SK-N-SH treated with all-trans-retinoic acid at 6 μM for 48 hours (cell line): Measurements from ENCODE around the gene MTCL1.

ENCODE experiments used
- ATAC-seq: fragments of 200-7000 bp; cut with Tn5 transposase; 3 replicates; pipeline ENCODE4 v1.9.1; 2020; ENCODE audit warnings: mild to moderate bottlenecking, moderate library complexity
- ARNTL ChIP-seq: fragments of 450-650 bp; formaldehyde crosslinking; IDR thresholded peaks from 2 replicates; pipeline ENCODE4 v1.5.0; 2020; ENCODE audit warnings: low read depth, mild to moderate bottlenecking, moderate library complexity, borderline replicate concordance
- BACH2 ChIP-seq: fragments of 250-450 bp; sonication (Bioruptor Pico); IDR thresholded peaks from 2 replicates; pipeline ENCODE4 v1.9.0; 2021; ENCODE audit warnings: mild to moderate bottlenecking, borderline replicate concordance
- CREB5 ChIP-seq: fragments of 250-450 bp; sonication (Bioruptor Pico); IDR thresholded peaks from 2 replicates; pipeline ENCODE4 v1.5.1; 2020; ENCODE audit warnings: low read depth, mild to moderate bottlenecking, moderate library complexity
- CSDC2 ChIP-seq: fragments of 250-450 bp; sonication (Bioruptor Pico); IDR thresholded peaks from 2 replicates; pipeline ENCODE4 v1.5.0; 2020; ENCODE audit warnings: mild to moderate bottlenecking, moderate library complexity
- ESRRG ChIP-seq: fragments of 250-450 bp; sonication (Bioruptor Pico); IDR thresholded peaks from 2 replicates; pipeline ENCODE4 v1.6.1; 2021; ENCODE audit warnings: mild to moderate bottlenecking
- GLIS3 ChIP-seq: fragments of 250-450 bp; sonication (Bioruptor Pico); IDR thresholded peaks from 2 replicates; pipeline ENCODE4 v1.5.0; 2020; ENCODE audit warnings: mild to moderate bottlenecking, moderate library complexity
- ISL1 ChIP-seq: fragments of 250-450 bp; sonication (Bioruptor Pico); IDR thresholded peaks from 2 replicates; pipeline ENCODE4 v2.1.2; 2022; ENCODE audit warnings: mild to moderate bottlenecking, moderate library complexity
- OSR1 ChIP-seq: fragments of 250-450 bp; sonication (Bioruptor Pico); IDR thresholded peaks from 2 replicates; pipeline ENCODE4 v1.8.0; 2022; ENCODE audit warnings: moderate library complexity, mild to moderate bottlenecking, inconsistent platforms
- PPARA ChIP-seq: fragments of 250-450 bp; sonication (Bioruptor Pico); IDR thresholded peaks from 2 replicates; pipeline ENCODE4 v1.5.0; 2020; ENCODE audit warnings: mild to moderate bottlenecking, borderline replicate concordance
- RARB ChIP-seq: fragments of 250-450 bp; sonication (Bioruptor Pico); IDR thresholded peaks from 2 replicates; pipeline ENCODE4 v1.8.0; 2021; ENCODE audit warnings: mild to moderate bottlenecking, moderate library complexity
- SNAI2 ChIP-seq: fragments of 250-450 bp; sonication (Bioruptor Pico); IDR thresholded peaks from 2 replicates; pipeline ENCODE4 v1.5.0; 2020; ENCODE audit warnings: mild to moderate bottlenecking, moderate library complexity
- TCF4 ChIP-seq: fragments of 250-450 bp; sonication (Bioruptor Pico); IDR thresholded peaks from 2 replicates; pipeline ENCODE4 v1.8.0; 2021; ENCODE audit warnings: mild to moderate bottlenecking, moderate library complexity, borderline replicate concordance
- TOX ChIP-seq: fragments of 250-450 bp; sonication (Bioruptor Pico); IDR thresholded peaks from 2 replicates; pipeline ENCODE4 v1.8.0; 2021; ENCODE audit warnings: mild to moderate bottlenecking, moderate library complexity, borderline replicate concordance
- ZC3H10 ChIP-seq: fragments of 250-450 bp; sonication (Bioruptor Pico); IDR thresholded peaks from 2 replicates; pipeline ENCODE4 v1.5.1; 2021; ENCODE audit warnings: mild to moderate bottlenecking, moderate library complexity
- ZFP3 ChIP-seq: fragments of 250-450 bp; sonication (Bioruptor Pico); IDR thresholded peaks from 2 replicates; pipeline ENCODE4 v1.5.0; 2020; ENCODE audit warnings: mild to moderate bottlenecking, moderate library complexity
- ZFP30 ChIP-seq: fragments of 450-650 bp; formaldehyde crosslinking; IDR thresholded peaks from 2 replicates; pipeline ENCODE4 v1.5.0; 2022; ENCODE audit warnings: mild to moderate bottlenecking, moderate library complexity
- ZNF70 ChIP-seq: fragments of 450-650 bp; formaldehyde crosslinking; IDR thresholded peaks from 2 replicates; pipeline ENCODE4 v1.5.0; 2020; ENCODE audit warnings: mild to moderate bottlenecking, moderate library complexity
- ZNF8 ChIP-seq: fragments of 450-650 bp; formaldehyde crosslinking; IDR thresholded peaks from 2 replicates; pipeline ENCODE4 v1.5.0; 2020; ENCODE audit warnings: mild to moderate bottlenecking, moderate library complexity
- TF ChIP-seq, protein P1 (sequence below): fragments of 250-450 bp; sonication (Bioruptor Pico); IDR thresholded peaks from 2 replicates; pipeline ENCODE4 v1.5.1; 2021; ENCODE audit warnings: mild to moderate bottlenecking, moderate library complexity
- TF ChIP-seq, protein P2 (sequence below): fragments of 250-450 bp; sonication (Bioruptor Pico); IDR thresholded peaks from 2 replicates; pipeline ENCODE4 v1.5.0; 2020; ENCODE audit warnings: mild to moderate bottlenecking, moderate library complexity
- TF ChIP-seq, protein P3 (sequence below): fragments of 250-450 bp; sonication (Bioruptor Pico); IDR thresholded peaks from 2 replicates; pipeline ENCODE4 v1.8.0; 2021; ENCODE audit warnings: low read depth, mild to moderate bottlenecking, moderate library complexity, borderline replicate concordance

MTCL1 gene

GRCh38 chr18:8825273-8825672 is 119.9 kb downstream of the MTCL1 start:
- ATAC-seq, result no peak
- TF ChIP-seq ZC3H10 (CRISPR knock-in tag) (no peak), ZFP3 (CRISPR knock-in tag) (no peak), ESRRG (CRISPR knock-in tag) (no peak), CSDC2 (CRISPR knock-in tag) (no peak), ISL1 (no peak), ZFP30 (no peak)

DNA sequence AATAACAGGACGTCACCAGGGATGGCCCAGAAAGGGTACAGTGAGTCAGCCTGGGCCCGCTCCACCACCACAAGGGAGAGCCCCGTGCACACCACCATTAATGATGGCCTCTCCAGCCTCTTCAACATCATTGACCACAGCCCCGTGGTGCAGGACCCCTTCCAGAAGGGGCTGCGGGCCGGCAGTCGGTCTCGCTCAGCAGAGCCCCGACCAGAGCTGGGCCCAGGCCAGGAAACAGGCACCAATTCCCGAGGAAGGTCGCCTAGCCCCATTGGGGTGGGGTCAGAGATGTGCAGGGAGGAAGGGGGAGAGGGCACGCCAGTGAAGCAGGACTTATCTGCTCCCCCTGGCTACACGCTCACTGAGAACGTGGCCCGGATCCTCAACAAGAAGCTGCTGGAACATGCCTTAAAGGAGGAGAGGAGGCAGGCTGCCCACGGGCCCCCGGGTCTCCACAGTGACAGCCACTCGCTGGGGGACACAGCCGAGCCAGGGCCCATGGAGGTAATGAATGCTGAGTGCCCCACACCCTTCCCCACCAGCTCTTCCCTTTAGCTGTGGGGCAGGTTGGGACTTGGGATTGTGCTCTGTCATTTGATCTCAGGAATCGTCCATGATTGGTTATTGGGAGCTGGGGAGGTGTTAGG is 120.5 kb downstream of the MTCL1 start:
- TF ChIP-seq OSR1 (no peak), CREB5 (no peak), TOX (no peak), TCF4 (no peak), ARNTL (CRISPR knock-in tag) (no peak), BACH2 (CRISPR knock-in tag) (no peak), SNAI2 (CRISPR knock-in tag) (no peak)
- ATAC-seq, result no peak

- TF ChIP-seq, protein P1, sequence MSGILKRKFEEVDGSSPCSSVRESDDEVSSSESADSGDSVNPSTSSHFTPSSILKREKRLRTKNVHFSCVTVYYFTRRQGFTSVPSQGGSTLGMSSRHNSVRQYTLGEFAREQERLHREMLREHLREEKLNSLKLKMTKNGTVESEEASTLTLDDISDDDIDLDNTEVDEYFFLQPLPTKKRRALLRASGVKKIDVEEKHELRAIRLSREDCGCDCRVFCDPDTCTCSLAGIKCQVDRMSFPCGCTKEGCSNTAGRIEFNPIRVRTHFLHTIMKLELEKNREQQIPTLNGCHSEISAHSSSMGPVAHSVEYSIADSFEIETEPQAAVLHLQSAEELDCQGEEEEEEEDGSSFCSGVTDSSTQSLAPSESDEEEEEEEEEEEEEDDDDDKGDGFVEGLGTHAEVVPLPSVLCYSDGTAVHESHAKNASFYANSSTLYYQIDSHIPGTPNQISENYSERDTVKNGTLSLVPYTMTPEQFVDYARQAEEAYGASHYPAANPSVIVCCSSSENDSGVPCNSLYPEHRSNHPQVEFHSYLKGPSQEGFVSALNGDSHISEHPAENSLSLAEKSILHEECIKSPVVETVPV (CRISPR knock-in tag), result no peak
- no peak for TF ChIP-seq CSDC2 (CRISPR knock-in tag)
- no peak for TF ChIP-seq OSR1
- no peak for TF ChIP-seq ZC3H10 (CRISPR knock-in tag)
- TF ChIP-seq ZNF8 (CRISPR knock-in tag), result no peak
- no peak for TF ChIP-seq ZFP30
- TF ChIP-seq TCF4, result no peak
- TF ChIP-seq CREB5, result no peak
- TF ChIP-seq BACH2 (CRISPR knock-in tag), result no peak
- TF ChIP-seq ZFP3 (CRISPR knock-in tag), result no peak
- no peak for TF ChIP-seq RARB (CRISPR knock-in tag)
- no peak for TF ChIP-seq TOX
- TF ChIP-seq, protein P2, sequence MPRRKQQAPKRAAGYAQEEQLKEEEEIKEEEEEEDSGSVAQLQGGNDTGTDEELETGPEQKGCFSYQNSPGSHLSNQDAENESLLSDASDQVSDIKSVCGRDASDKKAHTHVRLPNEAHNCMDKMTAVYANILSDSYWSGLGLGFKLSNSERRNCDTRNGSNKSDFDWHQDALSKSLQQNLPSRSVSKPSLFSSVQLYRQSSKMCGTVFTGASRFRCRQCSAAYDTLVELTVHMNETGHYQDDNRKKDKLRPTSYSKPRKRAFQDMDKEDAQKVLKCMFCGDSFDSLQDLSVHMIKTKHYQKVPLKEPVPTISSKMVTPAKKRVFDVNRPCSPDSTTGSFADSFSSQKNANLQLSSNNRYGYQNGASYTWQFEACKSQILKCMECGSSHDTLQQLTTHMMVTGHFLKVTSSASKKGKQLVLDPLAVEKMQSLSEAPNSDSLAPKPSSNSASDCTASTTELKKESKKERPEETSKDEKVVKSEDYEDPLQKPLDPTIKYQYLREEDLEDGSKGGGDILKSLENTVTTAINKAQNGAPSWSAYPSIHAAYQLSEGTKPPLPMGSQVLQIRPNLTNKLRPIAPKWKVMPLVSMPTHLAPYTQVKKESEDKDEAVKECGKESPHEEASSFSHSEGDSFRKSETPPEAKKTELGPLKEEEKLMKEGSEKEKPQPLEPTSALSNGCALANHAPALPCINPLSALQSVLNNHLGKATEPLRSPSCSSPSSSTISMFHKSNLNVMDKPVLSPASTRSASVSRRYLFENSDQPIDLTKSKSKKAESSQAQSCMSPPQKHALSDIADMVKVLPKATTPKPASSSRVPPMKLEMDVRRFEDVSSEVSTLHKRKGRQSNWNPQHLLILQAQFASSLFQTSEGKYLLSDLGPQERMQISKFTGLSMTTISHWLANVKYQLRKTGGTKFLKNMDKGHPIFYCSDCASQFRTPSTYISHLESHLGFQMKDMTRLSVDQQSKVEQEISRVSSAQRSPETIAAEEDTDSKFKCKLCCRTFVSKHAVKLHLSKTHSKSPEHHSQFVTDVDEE (CRISPR knock-in tag), result no peak
- no peak for TF ChIP-seq SNAI2 (CRISPR knock-in tag)
- no peak for TF ChIP-seq ESRRG (CRISPR knock-in tag)
- no peak for TF ChIP-seq GLIS3 (CRISPR knock-in tag)
- TF ChIP-seq, protein P3, sequence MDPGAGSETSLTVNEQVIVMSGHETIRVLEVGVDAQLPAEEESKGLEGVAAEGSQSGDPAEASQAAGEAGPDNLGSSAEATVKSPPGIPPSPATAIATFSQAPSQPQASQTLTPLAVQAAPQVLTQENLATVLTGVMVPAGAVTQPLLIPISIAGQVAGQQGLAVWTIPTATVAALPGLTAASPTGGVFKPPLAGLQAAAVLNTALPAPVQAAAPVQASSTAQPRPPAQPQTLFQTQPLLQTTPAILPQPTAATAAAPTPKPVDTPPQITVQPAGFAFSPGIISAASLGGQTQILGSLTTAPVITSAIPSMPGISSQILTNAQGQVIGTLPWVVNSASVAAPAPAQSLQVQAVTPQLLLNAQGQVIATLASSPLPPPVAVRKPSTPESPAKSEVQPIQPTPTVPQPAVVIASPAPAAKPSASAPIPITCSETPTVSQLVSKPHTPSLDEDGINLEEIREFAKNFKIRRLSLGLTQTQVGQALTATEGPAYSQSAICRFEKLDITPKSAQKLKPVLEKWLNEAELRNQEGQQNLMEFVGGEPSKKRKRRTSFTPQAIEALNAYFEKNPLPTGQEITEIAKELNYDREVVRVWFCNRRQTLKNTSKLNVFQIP, result no peak
- TF ChIP-seq PPARA (CRISPR knock-in tag), result no peak
- no peak for TF ChIP-seq ISL1
- TF ChIP-seq ZNF70 (CRISPR knock-in tag), result no peak
- ATAC-seq, result no peak
Observed at GRCh38 chr18:8826514-8826913, 121.2 kb downstream of the MTCL1 start.

GRCh38 chr18:8826971-8827370 is 121.6 kb downstream of the MTCL1 start:
- no peak for ATAC-seq
- no peak for TF ChIP-seq TOX
- TF ChIP-seq BACH2 (CRISPR knock-in tag), result no peak
- TF ChIP-seq, protein P2 (CRISPR knock-in tag), result no peak
- TF ChIP-seq ZC3H10 (CRISPR knock-in tag), result no peak
- no peak for TF ChIP-seq ZNF70 (CRISPR knock-in tag)
- no peak for TF ChIP-seq ESRRG (CRISPR knock-in tag)
- no peak for TF ChIP-seq CREB5
- no peak for TF ChIP-seq ZFP30
- TF ChIP-seq ARNTL (CRISPR knock-in tag), result no peak
- TF ChIP-seq, protein P1 (CRISPR knock-in tag), result no peak
